IPS-18c (cell line): Measurements from ENCODE around the gene SEMA4B.
"Not testable (repeated sequence)": the region's sequence is repeated elsewhere in the genome, so short reads cannot be mapped to it uniquely, and the experiment has no call there.

Experiments
- H3K4me3 ChIP-seq: 2 replicates; pipeline ENCODE4 v1.7.0; 2013; ENCODE audit warnings: low read depth, mild to moderate bottlenecking, low read length, moderate library complexity; ENCODE audit not compliant: insufficient read depth
- H3K9me3 ChIP-seq: one replicate; pipeline ENCODE4 v1.6.1; 2013; ENCODE audit warnings: mild to moderate bottlenecking, low read length, moderate library complexity; ENCODE audit not compliant: control insufficient read depth, insufficient read depth

SEMA4B gene

DNA sequence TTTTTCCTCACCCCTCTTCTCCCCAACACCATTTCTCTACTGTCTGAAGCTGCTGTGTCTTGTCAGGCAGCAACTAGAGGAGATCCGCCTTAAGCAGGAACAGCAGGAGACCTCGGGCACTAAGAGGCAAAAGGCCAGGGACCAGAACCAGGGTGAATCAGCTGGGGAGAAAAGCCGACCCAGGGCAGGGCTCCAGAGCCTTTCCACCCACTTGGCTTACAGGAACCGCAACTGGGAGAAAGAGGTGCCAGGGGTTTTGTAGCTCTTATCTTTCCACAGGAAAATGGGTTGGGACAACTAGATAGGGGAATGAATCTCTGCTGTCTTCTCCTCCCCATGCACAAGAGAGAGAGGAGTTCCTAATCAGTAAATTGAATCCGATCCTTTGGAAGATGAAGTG lies 61.3 kb downstream of the SEMA4B start:
- Histone ChIP-seq H3K9me3 (no peaks in the 10 kb centered on the region), H3K4me3 (no peak overlapping the region)

DNA sequence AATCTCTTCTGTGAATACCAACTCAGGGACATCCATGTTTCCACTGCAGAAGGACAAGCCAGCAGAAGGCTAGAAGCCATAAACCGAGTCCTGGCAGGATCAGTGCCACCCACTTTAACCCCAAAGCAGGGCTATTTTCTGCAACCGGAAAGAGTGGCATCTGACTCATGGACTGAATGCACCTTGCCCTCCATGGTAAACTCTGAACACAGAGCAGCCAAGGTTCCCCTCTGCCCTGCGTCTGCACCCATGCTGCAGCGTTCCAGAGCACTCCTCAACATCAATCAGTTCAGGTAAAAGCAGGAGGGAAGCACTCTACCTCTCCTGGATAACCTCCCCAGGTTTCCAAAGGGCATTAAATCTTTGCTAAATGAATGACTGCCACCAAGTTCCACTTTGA lies 63.5 kb downstream of the SEMA4B start:
- Histone ChIP-seq H3K4me3 (peak overlapping the region; percentile 97), H3K9me3 (no peaks in the 10 kb centered on the region)

DNA sequence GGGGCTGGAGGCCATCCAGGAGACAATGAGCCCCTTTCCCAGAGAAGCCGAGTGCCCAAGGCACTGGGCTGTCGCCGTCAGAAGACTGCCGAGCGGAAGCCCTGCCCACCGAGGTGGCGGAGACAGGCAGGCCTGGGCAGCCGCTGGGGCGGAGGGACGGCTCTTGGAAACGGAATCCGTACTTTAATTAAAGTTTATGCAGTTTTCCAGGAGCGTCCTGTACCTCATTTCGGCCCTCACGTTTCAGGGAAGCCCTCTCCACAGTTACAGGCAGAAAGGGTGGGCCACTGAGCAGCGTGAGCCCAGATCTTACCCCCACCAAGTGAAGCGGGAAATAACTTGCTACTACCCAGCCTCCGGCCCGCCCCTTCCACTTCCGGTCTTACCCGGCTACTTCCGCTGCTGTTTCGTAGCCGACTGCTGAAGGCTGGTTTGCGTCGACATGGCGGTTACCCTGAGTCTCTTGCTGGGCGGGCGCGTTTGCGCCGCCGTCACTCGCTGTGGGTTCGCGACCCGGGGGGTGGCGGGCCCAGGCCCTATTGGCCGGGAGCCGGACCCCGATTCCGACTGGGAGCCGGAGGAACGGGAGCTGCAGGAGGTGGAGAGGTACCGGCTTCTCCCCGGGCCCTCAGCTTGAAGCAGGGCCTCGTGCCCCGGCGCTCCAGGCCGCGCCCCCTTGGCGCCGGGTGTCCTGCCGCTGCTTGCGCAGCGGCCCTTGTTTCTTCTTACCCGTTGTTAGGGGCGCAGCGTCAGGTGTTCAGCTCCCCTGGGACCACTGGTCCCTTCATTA lies 64.3 kb downstream of the SEMA4B start, which contains the start of gene NGRN:
NGRN (plus strand) TSS at position 402 of the 790 bp plus-strand sequence; CDS start at position 443, 41 bp downstream.
- H3K9me3 ChIP-seq: no peaks in the 10 kb centered on the region
- H3K4me3 ChIP-seq: peak within 1 kb of the TSS; percentile 97

DNA sequence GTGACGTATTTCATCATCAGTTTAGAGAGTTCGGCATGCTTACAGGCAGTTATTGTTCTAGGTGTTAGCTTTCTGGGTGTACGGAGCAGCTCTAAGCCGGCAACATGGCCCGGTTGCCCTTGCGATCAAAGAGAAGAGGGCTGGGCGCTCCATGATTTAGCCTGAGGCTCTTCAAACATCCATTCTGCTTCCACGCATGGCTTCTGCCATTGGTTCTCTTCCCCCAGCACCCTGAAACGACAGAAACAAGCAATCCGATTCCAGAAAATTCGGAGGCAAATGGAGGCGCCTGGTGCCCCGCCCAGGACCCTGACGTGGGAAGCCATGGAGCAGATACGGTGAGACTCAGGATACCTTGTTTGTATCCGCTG lies 64.9 kb downstream of the SEMA4B start:
- H3K9me3 ChIP-seq: peaks cover under 1% of the 10 kb centered on the region
- H3K4me3 ChIP-seq: peak overlapping the region; percentile 97

DNA sequence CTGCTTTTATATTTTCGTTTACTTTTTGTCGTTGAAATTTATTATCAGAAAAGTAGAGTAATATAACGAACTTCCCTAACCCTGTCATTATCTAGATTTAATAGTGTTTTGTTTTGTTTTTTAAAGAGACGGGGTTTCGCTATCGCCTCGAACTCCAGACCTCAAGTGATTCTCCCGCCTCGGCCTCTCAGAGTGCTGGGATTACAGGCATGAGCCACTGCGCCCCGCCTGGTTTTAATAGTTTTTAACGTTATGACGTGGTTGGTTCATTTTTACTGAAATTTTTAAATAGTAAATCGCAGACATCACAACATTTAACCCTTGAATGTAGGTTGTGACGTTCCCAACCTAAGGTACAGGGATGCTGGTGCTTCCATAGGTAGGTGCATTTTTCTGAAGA lies 65.4 kb downstream of the SEMA4B start:
- peaks cover 3% of the 10 kb centered on the region for H3K9me3 ChIP-seq
- H3K4me3 ChIP-seq: peak overlapping the region; percentile 97

DNA sequence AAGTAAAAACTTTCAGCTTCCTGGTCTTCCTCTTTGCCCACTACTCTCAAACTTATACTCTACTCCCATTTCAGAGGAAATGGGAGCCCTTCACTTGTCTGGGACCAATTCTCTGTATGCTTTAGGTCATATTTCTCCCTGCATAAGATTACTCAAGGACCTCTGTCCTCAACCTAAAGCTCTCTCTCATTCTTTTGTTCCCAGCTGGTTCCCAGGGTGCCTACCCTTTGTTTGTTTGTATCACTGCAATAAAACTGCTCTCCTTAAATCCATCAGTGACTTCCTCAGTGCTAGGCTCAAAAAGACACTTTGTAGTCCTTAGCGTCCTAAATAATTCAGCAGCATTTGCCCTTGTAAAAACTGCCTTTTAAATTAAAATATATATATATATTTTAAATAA lies 67.3 kb downstream of the SEMA4B start:
- peak overlapping the region; percentile 11; the same call in 1 of the 2 replicates for H3K4me3 ChIP-seq
- peaks cover 3% of the 10 kb centered on the region for H3K9me3 ChIP-seq

DNA sequence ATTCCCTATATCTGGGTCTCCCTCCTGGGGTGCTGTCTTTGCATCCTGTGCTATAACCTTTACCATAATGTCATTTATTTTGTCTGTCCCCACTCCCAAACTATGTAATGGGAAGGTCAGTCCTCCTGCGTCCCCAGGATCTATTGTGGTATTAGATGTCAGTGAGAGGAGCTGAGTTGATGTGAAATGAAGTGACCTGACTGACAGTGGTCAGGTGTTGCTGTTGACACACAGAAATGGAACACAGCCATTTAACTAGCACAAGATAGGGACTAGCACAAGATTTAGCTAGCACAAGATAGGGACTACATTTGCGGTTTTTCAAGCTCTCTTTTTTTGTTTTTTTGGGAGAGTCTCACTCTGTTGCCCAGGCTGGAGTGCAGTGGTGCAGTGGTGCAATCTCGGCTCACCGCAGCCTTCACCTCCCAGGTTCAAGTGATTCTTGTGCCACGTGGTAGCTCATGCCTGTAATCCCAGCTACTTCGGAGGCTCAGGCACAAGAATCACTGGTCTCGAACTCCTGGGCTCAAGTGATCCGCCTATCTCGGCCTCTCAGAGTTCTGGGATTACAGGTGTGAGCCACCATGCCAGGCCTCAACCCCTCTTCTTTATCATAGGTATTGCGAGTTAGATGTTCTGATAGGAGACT lies 69.5 kb downstream of the SEMA4B start:
- H3K4me3 ChIP-seq: no peak overlapping the region
- peaks cover 3% of the 10 kb centered on the region for H3K9me3 ChIP-seq

DNA sequence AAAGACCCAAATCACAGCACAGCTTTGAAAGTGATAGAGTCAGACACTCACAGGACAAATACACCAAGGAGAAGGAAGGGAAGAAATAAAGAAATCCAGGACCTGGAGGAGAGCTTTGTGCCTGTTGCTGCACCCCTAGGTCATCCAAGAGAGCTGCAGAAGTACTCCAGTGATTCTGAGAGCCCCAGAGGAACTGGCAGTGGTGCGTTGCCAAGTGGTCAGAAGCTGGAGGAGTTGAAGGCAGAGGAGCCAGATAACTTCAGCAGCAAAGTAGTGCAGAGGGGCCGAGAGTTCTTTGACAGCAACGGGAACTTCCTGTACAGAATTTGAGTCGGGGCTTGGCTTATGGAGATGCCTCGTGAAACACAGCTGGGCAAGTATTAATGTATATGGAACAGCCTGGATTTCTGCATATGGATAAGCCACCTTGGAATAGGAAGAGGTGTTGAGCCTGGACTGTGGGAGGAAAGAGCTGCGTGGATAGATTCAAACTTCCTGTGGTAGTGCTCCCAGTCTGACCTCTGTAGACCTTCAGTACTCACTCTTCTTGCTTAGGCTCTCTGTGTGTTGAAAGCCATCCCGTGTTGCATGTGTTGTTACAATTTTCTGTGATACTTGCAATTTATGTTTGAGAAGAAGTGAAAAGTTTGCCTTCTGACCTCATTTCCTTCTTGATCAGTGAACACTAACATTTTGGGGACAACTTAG lies 70.5 kb downstream of the SEMA4B start:
- H3K4me3 ChIP-seq: no peak overlapping the region
- peaks cover 3% of the 10 kb centered on the region for H3K9me3 ChIP-seq

DNA sequence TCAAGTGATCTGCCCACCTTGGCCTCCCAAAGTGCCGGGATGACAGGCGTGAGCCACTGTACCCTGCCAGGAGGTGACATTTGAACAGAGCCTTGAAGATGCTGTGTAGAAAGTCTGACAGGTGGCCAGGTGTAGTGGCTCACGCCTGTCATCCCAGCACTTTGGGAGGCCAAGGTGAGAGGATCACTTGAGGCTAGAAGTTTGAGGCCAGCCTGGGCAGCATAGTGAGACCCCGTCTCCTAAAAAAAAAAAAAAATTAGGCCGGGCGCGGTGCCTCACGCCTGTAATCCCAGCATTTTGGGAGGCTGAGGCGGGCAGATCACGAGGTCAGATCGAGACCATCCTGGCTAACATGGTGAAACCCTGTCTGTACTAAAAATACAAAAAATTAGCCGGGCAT lies 77.3 kb downstream of the SEMA4B start:
- not testable (repeated sequence) for H3K4me3 ChIP-seq

More for the DNA sequence above, 77.3 kb downstream of the SEMA4B start:
- not testable (repeated sequence) for H3K9me3 ChIP-seq
